D721Med (cell line): ENCODE data around the gene B3GAT1.

Source experiments
- DNase-seq: peaks from one replicate; pipeline ENCODE4 v3.0.0; 2011; ENCODE audit warnings: low spot score; ENCODE audit not compliant: insufficient read length
- FAIRE-seq: peaks from 2 replicates; lab custom pipeline; 2011; peaks lifted over from hg19 to GRCh38; lab: Jason Lieb, UNC
- TF ChIP-seq, protein P1 (sequence below): IDR thresholded peaks from 2 replicates; pipeline ENCODE4 v1.5.1; 2012; ENCODE audit warnings: mild to moderate bottlenecking, control low read depth; ENCODE audit not compliant: insufficient read depth; ENCODE audit errors: missing control alignments

The B3GAT1 gene

DNA sequence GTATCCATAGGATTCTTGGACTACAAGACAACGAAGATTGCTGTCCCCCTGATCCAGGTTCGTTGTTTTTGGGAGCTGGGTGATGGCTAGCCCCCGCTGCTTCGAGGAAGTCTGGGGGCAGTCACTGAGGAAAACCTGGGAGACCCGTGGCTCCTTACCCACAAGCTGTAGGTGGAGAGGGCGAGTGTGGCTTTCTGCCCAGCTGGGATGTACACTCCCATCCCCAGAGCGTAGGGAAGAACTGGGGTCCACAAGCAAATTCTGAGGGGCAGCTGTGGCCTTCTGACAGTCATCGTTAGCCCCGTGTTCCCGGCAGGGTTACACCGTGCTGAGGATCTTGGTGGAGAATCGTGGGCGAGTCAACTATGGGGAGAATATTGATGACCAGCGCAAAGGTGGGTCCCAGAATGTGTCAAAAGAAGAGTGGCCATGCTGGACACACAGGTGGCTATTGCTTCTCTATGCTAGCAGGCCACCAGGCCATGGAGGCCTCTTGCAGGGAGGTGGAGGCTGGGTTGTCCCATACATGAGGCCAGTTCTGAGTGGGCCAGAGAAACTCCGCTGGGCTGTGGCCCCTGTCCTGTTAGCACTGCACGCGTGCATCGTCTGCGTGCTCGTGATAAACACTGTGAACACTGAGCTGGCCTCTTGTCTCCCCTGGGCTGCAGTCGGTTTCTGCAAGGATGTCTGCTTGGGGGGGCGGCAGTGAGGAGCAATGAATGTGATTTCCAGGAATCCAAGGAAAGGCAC, 40.4 kb downstream of the B3GAT1 start:
- FAIRE-seq (no peak), DNase-seq (no peak)
- TF ChIP-seq, protein P1, sequence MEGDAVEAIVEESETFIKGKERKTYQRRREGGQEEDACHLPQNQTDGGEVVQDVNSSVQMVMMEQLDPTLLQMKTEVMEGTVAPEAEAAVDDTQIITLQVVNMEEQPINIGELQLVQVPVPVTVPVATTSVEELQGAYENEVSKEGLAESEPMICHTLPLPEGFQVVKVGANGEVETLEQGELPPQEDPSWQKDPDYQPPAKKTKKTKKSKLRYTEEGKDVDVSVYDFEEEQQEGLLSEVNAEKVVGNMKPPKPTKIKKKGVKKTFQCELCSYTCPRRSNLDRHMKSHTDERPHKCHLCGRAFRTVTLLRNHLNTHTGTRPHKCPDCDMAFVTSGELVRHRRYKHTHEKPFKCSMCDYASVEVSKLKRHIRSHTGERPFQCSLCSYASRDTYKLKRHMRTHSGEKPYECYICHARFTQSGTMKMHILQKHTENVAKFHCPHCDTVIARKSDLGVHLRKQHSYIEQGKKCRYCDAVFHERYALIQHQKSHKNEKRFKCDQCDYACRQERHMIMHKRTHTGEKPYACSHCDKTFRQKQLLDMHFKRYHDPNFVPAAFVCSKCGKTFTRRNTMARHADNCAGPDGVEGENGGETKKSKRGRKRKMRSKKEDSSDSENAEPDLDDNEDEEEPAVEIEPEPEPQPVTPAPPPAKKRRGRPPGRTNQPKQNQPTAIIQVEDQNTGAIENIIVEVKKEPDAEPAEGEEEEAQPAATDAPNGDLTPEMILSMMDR = no peak

GRCh38 chr11:134370526-134371435, 41.3 kb downstream of the B3GAT1 start:
- FAIRE-seq (no peak), DNase-seq (no peak)
- TF ChIP-seq, protein P1 = no peak

DNA sequence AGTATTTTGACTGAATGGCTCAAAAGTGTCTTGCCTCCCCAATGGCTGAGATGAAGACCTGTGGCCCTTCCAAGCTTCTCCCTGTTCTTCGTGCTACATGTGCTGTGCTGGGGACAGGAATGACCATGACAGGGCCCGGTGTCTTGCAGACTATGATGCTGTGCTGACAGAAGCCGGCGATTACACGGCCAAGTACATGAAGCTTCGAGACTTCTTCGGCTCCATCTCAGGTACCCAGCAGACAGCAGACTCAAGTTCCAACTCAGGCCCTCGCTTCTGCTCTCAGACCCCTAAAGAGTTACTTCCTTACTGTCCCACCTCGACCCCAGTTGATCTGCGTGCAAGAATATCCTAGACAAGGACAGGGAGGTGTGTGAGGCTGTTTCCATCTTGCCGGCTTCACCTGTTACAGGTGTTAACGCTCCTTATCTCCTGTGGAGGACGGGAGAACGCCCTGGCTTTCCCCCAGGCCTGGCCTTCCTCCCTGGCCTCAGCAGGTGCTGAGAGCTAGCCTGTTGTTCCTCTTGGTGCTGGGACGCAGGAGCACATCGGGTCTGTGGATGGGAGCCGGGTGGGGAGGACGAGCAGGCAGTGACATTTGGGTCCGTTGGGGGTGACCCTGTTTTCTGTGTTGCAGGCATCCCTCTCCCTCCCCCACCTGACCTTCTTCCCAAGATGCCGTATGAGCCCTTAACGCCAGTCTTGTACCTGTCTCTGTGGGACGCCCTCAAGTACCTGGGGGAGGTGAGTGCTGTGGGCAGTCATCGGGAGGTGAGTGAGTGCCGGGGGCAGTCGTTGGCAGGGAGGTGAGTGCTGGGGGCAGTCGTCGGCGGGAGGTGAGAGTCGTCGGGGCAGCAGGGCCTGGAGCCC, 42.2 kb downstream of the B3GAT1 start:
- DNase-seq = no peak
- no peak for FAIRE-seq
- TF ChIP-seq, protein P1 = no peak

DNA sequence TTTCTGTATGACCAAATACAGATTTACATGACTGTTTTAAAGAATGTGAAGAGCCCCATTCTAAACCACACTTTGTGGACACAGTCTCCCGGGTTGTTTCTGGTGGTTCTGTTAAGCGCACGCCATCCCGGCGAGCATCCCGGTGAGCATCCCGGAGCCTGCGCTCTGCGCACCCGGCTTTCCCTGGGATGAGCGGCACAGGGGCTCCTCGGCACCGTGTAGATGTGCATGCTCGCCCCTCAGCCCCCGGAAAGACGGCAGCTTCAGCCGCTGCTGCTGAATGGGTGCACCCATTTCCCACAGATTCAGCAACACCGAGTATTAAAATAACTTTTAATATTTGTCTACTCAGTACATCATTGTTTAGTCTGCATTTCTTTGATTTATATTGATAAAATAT, 44.3 kb downstream of the B3GAT1 start:
- FAIRE-seq (no peak), DNase-seq (no peak)

DNA sequence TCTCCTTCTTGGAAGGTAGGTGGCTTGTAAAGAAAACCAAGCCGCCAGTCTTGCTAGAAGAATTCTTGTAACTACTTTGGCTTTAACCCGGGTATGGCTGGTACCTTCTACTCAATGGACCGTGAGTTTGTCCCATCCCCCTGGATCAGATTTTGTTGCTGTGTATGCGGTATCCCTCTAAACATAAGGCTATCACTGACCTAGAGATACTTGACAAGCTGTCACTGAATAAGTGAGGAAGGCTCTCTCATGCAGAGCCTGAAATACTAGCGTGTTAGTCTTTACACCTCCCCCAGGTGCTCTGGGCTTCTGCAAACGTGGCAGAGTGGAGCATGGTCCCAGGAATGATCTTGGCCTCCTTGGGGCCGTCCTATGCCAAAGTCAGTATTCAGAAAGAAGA, 45.8 kb downstream of the B3GAT1 start:
- DNase-seq (no peak), FAIRE-seq (no peak)
- TF ChIP-seq, protein P1 = no peak

More for the DNA sequence above, 44.3 kb downstream of the B3GAT1 start:
- TF ChIP-seq, protein P1 = no peak

DNA sequence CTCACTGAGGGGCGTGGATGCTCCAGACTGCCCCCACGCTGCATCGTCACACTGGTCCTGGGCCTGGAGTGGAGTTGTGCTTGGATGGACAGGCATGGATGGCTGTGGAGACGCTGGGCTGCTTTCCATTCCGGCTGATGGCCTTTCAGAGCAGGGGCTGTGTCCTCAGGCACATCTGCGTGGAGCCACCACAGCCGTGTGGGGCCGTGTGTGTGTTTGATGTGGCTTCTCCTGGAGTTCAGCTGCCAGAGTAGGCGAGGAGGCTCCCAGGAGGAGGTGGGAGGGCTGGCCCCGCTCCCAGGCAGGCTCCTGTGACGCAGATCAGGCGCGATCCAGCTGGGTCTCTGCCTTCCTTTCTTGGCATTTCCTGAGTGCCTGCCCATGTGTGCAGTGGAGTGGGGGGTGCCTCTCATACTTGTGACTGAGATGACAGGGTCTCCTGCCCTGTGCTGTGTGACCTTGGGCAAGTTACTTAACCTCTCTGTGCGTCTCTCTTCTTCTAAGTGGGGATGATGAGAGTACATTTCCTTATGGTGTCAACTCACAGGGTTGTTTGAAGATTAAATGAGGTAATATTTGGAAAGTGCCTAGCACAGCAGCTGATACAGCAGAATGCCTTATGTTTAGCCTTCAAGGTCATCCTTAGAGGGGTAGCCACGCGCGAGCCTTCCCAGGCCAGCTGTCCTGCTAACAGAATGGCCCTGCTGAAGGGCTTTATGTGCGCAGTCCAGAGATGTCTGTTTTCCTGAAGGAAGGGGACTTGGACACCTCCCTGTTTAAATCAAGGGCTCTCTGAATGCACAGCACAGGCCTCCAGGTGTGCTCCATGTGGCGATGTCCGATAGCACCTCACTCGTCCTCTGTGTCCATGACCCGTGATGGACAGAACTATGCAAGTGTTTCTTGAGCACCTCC, 46.8 kb downstream of the B3GAT1 start:
- FAIRE-seq (no peak), DNase-seq (no peak)
- TF ChIP-seq, protein P1 = no peak
